Measurements from ENCODE around the gene ZNF710. TPM values are rescaled to one million over a fixed set of nuclear protein-coding genes. Genes with fewer than 3 reads are reported as not detected.
A peak's percentile ranks its signal among the peaks of the same experiment; 100 is the strongest.

ZNF710 gene
- total and polyA plus RNA-seq, 2 of the 8 experiments (the other 6 are each of a cell fraction or from before 2014, with no cell fraction given): 10.5 to 24.0 TPM

GRCh38 chr15:90087454-90088154, 86.5 kb downstream of the ZNF710 start:
- Histone ChIP-seq H3K79me1 (ENCODE audit: low read depth, low read length) (no peaks in the 10 kb centered on the region), H2BK15ac (ENCODE audit: low read length) (no peak overlapping the region), H3K4me2 (ENCODE audit: insufficient read depth in 1 of 2, low read depth in 2 of 2, low read length in 2 of 2) (no peak overlapping the region), H2AFZ (ENCODE audit: low read length) (no peak overlapping the region), H2BK12ac (ENCODE audit: low read depth, low read length) (no peak overlapping the region), H3K4ac (replicated peaks; ENCODE audit: insufficient read length, low read depth, low read length) (no peak overlapping the region), H4K20me1 (replicated peaks in 1 of 2; ENCODE audit: control insufficient read depth in 1 of 2, insufficient read depth in 2 of 2, low read length in 2 of 2) (peaks cover 0 to 6% of the 10 kb centered on the region in 2 experiments), H3K18ac (ENCODE audit: extremely low read depth, low read length) (no peak overlapping the region), H3K4me3 (ENCODE audit: extremely low read depth in 1 of 4, insufficient read depth in 2 of 4, low read depth in 3 of 4, low read length in 4 of 4) (no peak overlapping the region), H3K4me1 (replicated peaks in 1 of 4; ENCODE audit: control insufficient read depth in 3 of 4, insufficient read depth in 4 of 4, low read length in 3 of 4) (peaks cover 0 to under 1% (median 0%) of the 10 kb centered on the region in 4 experiments; a peak in 1 of 7 replicates), H3K56ac (replicated peaks; ENCODE audit: insufficient read length, low read depth, low read length) (no peak overlapping the region), H2BK5ac (ENCODE audit: low read depth, low read length) (no peak overlapping the region), H2BK20ac (ENCODE audit: low read length) (no peak overlapping the region), H3K79me2 (ENCODE audit: control insufficient read depth in 1 of 2, insufficient read depth in 2 of 2, low read length in 2 of 2) (no peaks in the 10 kb centered on the region), H3K27me3 (replicated peaks in 1 of 4; ENCODE audit: control insufficient read depth in 3 of 4, extremely low read depth in 1 of 4, insufficient read depth in 3 of 4, low read length in 3 of 4) (no peaks in the 10 kb centered on the region), H3K9me3 (ENCODE audit: insufficient read depth in 2 of 2, low read depth in 1 of 2, low read length in 1 of 2) (0 out of 4 replicates have a peak, but pooled peaks cover 0 to 3% of the 10 kb centered on the region in 2 experiments), H3K36me3 (ENCODE audit: control insufficient read depth in 2 of 4, insufficient read depth in 4 of 4, low read length in 3 of 4) (peaks cover 2 to 14% (median 6%) of the 10 kb centered on the region in 4 experiments; a peak in 5 of 8 replicates), H3K27ac (ENCODE audit: low read depth, low read length) (no peak overlapping the region), H4K8ac (ENCODE audit: extremely low read depth, insufficient read depth, low read length) (no peak overlapping the region), H4K5ac (ENCODE audit: insufficient read length, low read depth, low read length) (no peak overlapping the region), H3K23me2 (ENCODE audit: low read depth, low read length) (no peaks in the 10 kb centered on the region), H2BK120ac (replicated peaks; ENCODE audit: low read depth, low read length) (no peak overlapping the region), H3K23ac (ENCODE audit: insufficient read length) (no peak overlapping the region), H3K14ac (ENCODE audit: insufficient read length) (no peak overlapping the region), H3K9ac (replicated peaks in 1 of 4; ENCODE audit: extremely low read depth in 1 of 4, low read depth in 3 of 4, low read length in 3 of 4) (no peak overlapping the region), H4K91ac (replicated peaks; ENCODE audit: insufficient read length, low read length) (no peak overlapping the region), H2AK5ac (ENCODE audit: low read depth, low read length) (no peak overlapping the region)
- DNase-seq (ENCODE audit: low read depth in 1 of 2, low spot score in 2 of 2) (no peak), FAIRE-seq (no peak)
- TF ChIP-seq YY1 (IDR thresholded peaks at IDR 0.05; ENCODE audit: low read depth, low read length) (peak; percentile 55; the same call in 1 of the 2 replicates), USF2 (IDR thresholded peaks at IDR 0.05; ENCODE audit: low read length) (peak; percentile 72), CTCF (IDR thresholded peaks at IDR 0.05; ENCODE audit: control extremely low read depth in 1 of 3, insufficient read depth in 1 of 3, low read depth in 1 of 3, low read length in 3 of 3) (peak; percentile 30 to 55 (median 42); a peak in 3 of 4 replicates), POLR2A (IDR thresholded peaks at IDR 0.05; ENCODE audit: control extremely low read depth in 1 of 2, low read depth in 2 of 2, low read length in 2 of 2) (no peak), ATF2 (IDR thresholded peaks at IDR 0.05; ENCODE audit: low read length) (no peak), RAD21 (IDR thresholded peaks at IDR 0.05 in 1 of 2, conservative IDR thresholded peaks at IDR 0.05 in 1 of 2; ENCODE audit: low read depth in 2 of 2, low read length in 2 of 2) (peak; percentile 19 to 45; a peak in 2 of 4 replicates)
- ChIA-PET CTCF (ENCODE audit: partially characterized antibody) (interaction anchor here (0.6 to 10.4 kb wide), 31 partner anchors 11 to 385 kb away, joined by 3 to 99 read pairs (median 5); partner anchors contain the start of genes AP3S2, IDH2, TTLL13 and ZNF710), POLR2A (ENCODE audit: partially characterized antibody) (interaction anchor here (0.6 to 1.5 kb wide), 3 partner anchors 15 to 194 kb away, joined by 3 to 4 read pairs (median 3); partner anchors contain the start of gene AP3S2)
- WGBS, 2 experiments (ENCODE audit: extremely low coverage in 1 of 2, insufficient coverage in 1 of 2, insufficient read length in 1 of 2, insufficient replicate concordance in 2 of 2, low coverage in 1 of 2, low lambda C conversion rate in 2 of 2, missing lambda C conversion rate in 1 of 2): 92% methylated on average over 18 of the region's 20 CpGs; no CpG with 5 or more reads in 1 of the 2 experiments

Measured in H1 (cell line).